Activated CD8-positive, alpha-beta T cell treated with anti-CD3 and anti-CD28 coated beads for 36 hours (primary cell): Measurements from ENCODE around the gene EFCAB6. TPM values are rescaled to one million over a fixed set of nuclear protein-coding genes. Genes with fewer than 3 reads are reported as not detected.

ENCODE experiments used
- ATAC-seq: fragments of 200-7000 bp; cut with Tn5 transposase; one replicate; pipeline ENCODE4 v1.10.0; 2021; ENCODE audit warnings: mild to moderate bottlenecking, moderate library complexity
- CTCF ChIA-PET: fragments of 350-600 bp; sonication (Branson Sonifier 250); formaldehyde crosslinking; loops from one replicate; lab custom pipeline; 2021; ENCODE audit warnings: antibody characterized with exemption; lab: Charles Lee
- POLR2A ChIA-PET: fragments of 350-600 bp; sonication (Branson Sonifier 250); formaldehyde crosslinking; loops from one replicate; lab custom pipeline; 2021; ENCODE audit warnings: antibody characterized with exemption; lab: Charles Lee
- DNase-seq: peaks from one replicate; pipeline ENCODE4 v3.0.0-alpha.2; 2020
- H3K27ac Mint-ChIP-seq: one replicate; pipeline ENCODE4 v1.8.0; 2021; ENCODE audit warnings: mild to moderate bottlenecking, mixed read lengths
- H3K27me3 Mint-ChIP-seq: one replicate; pipeline ENCODE4 v1.8.0; 2021; ENCODE audit warnings: mixed read lengths
- H3K36me3 Mint-ChIP-seq: one replicate; pipeline ENCODE4 v1.8.0; 2021; ENCODE audit warnings: low read depth, mixed read lengths
- H3K4me1 Mint-ChIP-seq: one replicate; pipeline ENCODE4 v1.8.0; 2021; ENCODE audit warnings: low read depth, mixed read lengths
- H3K4me3 Mint-ChIP-seq: one replicate; pipeline ENCODE4 v1.8.0; 2021; ENCODE audit warnings: mild to moderate bottlenecking, moderate library complexity, mixed read lengths
- H3K9me3 Mint-ChIP-seq: one replicate; pipeline ENCODE4 v1.8.0; 2021; ENCODE audit warnings: mixed read lengths
- intact Hi-C: fragments of 100-400 bp; cut with micrococcal nuclease; formaldehyde crosslinking; loops from one replicate; pipeline ENCODE4 v1.10.0; 2022
- total RNA-seq, 2 experiments: library from RNA; stranded (reverse); gene quantifications; one replicate each; pipeline ENCODE4 v1.2.3, GENCODE V29; 2021
- TF ChIP-seq, protein P1 (sequence below): fragments of 200-600 bp; IDR thresholded peaks from one replicate; pipeline ENCODE4 v1.8.0; 2022; ENCODE audit warnings: antibody characterized with exemption, mild to moderate bottlenecking

The EFCAB6 gene
- total RNA-seq, 2 experiments from 2014 or later = 0.16 to 0.29 TPM

DNA sequence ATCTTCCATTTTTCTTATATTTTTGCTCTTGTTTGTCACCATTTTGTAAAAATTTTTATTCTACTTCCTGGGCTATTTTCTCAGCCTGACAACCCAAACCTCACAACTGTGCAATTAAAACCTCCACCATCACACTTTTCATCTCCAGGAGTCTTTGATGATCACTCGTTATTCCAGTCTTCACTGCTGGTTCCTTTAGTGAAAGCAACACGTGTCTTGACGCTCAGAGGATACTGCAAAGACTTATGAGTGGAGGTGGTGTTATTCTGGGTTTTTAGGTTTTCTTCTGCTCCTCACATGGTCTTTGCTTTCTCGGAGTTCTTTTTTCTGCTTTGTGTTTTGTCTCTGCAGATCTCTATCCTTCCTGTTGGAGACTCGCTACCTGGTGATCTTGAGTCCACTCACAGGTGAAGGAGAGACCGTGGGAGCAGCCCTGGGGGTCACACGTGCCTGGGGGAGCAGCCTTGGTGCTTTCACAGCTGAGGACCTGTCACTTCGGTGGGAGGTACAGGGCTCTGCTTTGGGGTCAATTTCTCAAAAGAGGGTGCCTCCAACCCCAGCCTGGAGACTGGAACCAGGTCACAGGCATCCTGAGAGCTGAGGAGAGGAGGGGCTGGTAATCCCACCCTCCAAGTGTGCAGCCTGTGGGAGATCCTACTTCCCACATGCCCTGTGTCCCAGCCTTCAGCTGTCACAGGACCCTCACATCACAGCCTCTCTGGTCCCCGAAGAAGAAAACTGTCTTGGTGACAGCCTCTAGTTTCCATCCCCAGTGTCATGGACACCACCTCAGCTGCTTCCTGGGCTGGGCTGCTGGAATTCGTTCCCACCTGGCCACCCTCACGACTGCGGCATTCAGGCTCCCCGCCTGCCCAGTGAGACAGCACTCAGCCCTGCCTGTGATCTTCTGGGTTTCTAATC, 39.2 kb upstream of the EFCAB6 start:
- H3K27ac Mint-ChIP-seq = no peak overlapping the region
- intact Hi-C loops = no loop called here
- H3K27me3 Mint-ChIP-seq = peaks cover 5% of the 10 kb centered on the region
- H3K9me3 Mint-ChIP-seq = peaks cover 1% of the 10 kb centered on the region
- DNase-seq (no peak), ATAC-seq (no peak)
- ChIA-PET CTCF (no interaction called here), POLR2A (no interaction called here)
- no peaks in the 10 kb centered on the region for H3K36me3 Mint-ChIP-seq
- H3K4me3 Mint-ChIP-seq = no peak overlapping the region
- TF ChIP-seq, protein P1, sequence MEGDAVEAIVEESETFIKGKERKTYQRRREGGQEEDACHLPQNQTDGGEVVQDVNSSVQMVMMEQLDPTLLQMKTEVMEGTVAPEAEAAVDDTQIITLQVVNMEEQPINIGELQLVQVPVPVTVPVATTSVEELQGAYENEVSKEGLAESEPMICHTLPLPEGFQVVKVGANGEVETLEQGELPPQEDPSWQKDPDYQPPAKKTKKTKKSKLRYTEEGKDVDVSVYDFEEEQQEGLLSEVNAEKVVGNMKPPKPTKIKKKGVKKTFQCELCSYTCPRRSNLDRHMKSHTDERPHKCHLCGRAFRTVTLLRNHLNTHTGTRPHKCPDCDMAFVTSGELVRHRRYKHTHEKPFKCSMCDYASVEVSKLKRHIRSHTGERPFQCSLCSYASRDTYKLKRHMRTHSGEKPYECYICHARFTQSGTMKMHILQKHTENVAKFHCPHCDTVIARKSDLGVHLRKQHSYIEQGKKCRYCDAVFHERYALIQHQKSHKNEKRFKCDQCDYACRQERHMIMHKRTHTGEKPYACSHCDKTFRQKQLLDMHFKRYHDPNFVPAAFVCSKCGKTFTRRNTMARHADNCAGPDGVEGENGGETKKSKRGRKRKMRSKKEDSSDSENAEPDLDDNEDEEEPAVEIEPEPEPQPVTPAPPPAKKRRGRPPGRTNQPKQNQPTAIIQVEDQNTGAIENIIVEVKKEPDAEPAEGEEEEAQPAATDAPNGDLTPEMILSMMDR = no peak
- no peaks in the 10 kb centered on the region for H3K4me1 Mint-ChIP-seq

DNA sequence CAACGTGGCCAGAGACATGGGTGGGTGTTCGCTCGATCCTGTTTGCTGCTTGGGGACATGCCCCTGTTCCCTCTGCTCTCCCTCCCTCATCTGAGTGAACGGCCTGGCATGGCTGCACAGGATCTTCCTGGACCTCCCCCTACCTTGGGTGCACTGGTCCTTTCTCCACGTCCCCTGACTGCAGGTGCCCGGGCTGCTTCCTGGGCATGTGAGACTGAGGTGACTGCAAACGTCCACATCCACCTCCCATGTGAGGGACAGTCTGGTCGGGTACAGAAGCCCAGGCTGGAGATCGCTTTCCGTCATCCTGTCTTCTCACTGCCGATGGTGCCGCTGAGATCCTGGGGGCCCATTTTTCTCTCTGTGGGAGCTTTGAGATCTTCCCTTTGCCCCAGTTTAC, 38.4 kb upstream of the EFCAB6 start:
- intact Hi-C loops = no loop called here
- Mint-ChIP-seq H3K27me3 (peaks cover 4% of the 10 kb centered on the region), H3K4me1 (no peaks in the 10 kb centered on the region), H3K36me3 (no peaks in the 10 kb centered on the region), H3K9me3 (no peaks in the 10 kb centered on the region), H3K4me3 (no peak overlapping the region), H3K27ac (no peak overlapping the region)
- CTCF ChIA-PET = no interaction called here
- ATAC-seq = no peak
- TF ChIP-seq, protein P1 = no peak
- DNase-seq = no peak
- POLR2A ChIA-PET = no interaction called here

DNA sequence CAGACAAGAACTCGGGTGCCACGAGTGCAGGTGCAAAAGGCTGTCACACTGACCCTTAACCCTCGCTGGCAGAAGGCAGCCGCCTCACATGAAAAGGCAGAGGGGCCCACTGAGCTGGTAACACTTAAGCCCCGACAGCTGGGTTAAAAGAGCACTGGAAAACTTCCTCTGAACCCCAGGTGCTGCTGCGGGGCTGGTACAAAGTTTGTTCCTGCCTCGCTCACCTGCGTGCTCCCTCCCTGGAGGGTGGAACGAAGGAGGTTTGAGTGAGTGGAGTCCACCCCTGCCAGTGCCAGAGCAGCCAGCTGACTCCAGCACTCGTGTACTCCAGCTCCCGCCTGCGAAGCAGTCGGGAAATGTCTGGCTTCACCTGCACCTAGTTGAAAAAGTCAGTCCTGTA, 37.6 kb upstream of the EFCAB6 start:
- POLR2A ChIA-PET = no interaction called here
- intact Hi-C loops = no loop called here
- no peaks in the 10 kb centered on the region for H3K4me1 Mint-ChIP-seq

DNA sequence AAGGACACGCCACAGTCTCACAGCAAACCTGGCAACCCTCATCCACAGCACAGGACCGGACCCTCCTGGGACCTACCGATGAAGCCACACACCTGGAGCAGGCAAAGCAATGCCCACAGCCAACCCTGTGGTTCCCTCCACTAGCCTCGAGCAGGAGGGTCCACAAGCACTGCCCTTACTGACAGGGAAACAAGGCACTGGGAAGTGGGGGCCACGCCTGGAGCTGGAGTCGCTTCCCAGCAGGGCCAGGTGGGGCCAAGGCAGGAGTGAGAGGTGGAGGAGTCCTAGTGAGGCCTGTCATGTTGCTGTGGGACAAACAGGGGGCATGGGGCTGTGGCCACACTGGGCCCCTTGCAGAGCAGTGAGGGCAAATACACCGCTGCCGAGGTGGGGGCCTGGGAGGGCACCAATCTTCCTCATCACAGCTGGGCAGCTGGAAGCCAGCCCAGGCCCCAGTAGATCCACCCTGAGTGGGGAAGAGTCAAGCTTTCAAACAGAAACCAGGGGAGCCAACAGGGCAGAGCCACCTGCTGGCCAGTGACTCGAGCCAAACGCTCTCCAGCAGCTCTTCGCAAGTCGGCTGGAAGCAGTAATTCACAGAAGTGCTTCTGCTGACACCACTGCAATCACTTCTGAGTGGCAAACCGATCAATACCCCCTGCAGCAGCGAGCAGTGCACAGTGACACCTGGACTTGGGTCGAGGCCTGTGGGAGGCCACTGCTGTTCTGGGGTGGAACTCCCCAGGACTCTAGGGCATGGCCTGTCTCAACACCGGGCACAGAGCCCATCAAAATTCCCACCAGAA, 36.5 kb upstream of the EFCAB6 start:
- POLR2A ChIA-PET = no interaction called here
- no peak for DNase-seq
- intact Hi-C loops = no loop called here
- ATAC-seq = no peak
- Mint-ChIP-seq H3K36me3 (no peaks in the 10 kb centered on the region), H3K27ac (no peak overlapping the region), H3K4me3 (no peak overlapping the region), H3K4me1 (no peaks in the 10 kb centered on the region), H3K9me3 (no peaks in the 10 kb centered on the region), H3K27me3 (peaks cover 4% of the 10 kb centered on the region)
- CTCF ChIA-PET = no interaction called here
- TF ChIP-seq, protein P1 = no peak

More for the DNA sequence above, 37.6 kb upstream of the EFCAB6 start:
- H3K9me3 Mint-ChIP-seq = no peaks in the 10 kb centered on the region
- TF ChIP-seq, protein P1 = no peak
- ATAC-seq (no peak), DNase-seq (no peak)
- no peak overlapping the region for H3K4me3 Mint-ChIP-seq
- no peaks in the 10 kb centered on the region for H3K36me3 Mint-ChIP-seq
- H3K27me3 Mint-ChIP-seq = peaks cover 4% of the 10 kb centered on the region
- CTCF ChIA-PET = no interaction called here
- no peak overlapping the region for H3K27ac Mint-ChIP-seq
